ENCODE results near the gene DEFB113. TPM values are rescaled to one million over a fixed set of nuclear protein-coding genes. Genes with fewer than 3 reads are reported as not detected.

Gene DEFB113
- total and polyA plus RNA-seq, 2 of the 4 experiments (the other 2 are of a cell fraction), result not detected

- Histone ChIP-seq H3K9me3 (ENCODE audit: control insufficient read depth, insufficient read depth, low read length) (no peaks in the 10 kb centered on the region), H3K36me3 (ENCODE audit: control insufficient read depth, insufficient read depth, low read length) (no peaks in the 10 kb centered on the region), H3K79me1 (ENCODE audit: low read depth in 1 of 2, low read length in 2 of 2) (no peaks in the 10 kb centered on the region), H2BK15ac (ENCODE audit: low read depth, low read length) (no peak overlapping the region), H3K4me1 (ENCODE audit: control insufficient read depth, insufficient read depth, low read length) (no peaks in the 10 kb centered on the region), H2BK120ac (ENCODE audit: low read depth, low read length) (no peak overlapping the region), H4K91ac (ENCODE audit: insufficient read depth, low read depth, low read length) (no peak overlapping the region), H3K23ac (ENCODE audit: low read depth, low read length) (no peak overlapping the region), H3K4ac (ENCODE audit: low read depth, low read length) (no peak overlapping the region), H4K5ac (ENCODE audit: low read depth, low read length) (no peak overlapping the region), H3K56ac (ENCODE audit: extremely low read depth, insufficient read depth, low read length) (no peak overlapping the region), H3K27me3 (ENCODE audit: control insufficient read depth, insufficient read depth, low read length) (no peaks in the 10 kb centered on the region), H3K4me2 (ENCODE audit: low read depth, low read length) (no peak overlapping the region), H2AK5ac (ENCODE audit: low read depth, low read length) (no peak overlapping the region), H2AK9ac (replicated peaks; ENCODE audit: low read depth, low read length, poor library complexity) (no peak overlapping the region), H2BK20ac (ENCODE audit: low read depth, low read length) (no peak overlapping the region), H3K27ac (ENCODE audit: insufficient read depth, low read length) (no peak overlapping the region), H3K4me3 (ENCODE audit: insufficient read depth, low read depth, low read length) (no peak overlapping the region), H3K14ac (replicated peaks; ENCODE audit: low read depth, low read length) (no peak overlapping the region), H3K9ac (ENCODE audit: low read depth, low read length) (no peak overlapping the region), H3K9me1 (ENCODE audit: insufficient read depth, low read length) (no peaks in the 10 kb centered on the region), H2AFZ (replicated peaks; ENCODE audit: low read length, poor library complexity) (no peak overlapping the region), H4K20me1 (ENCODE audit: insufficient read depth, low read length) (no peaks in the 10 kb centered on the region), H2BK5ac (ENCODE audit: low read depth, low read length, poor library complexity, severe bottlenecking) (no peak overlapping the region), H3K18ac (ENCODE audit: low read depth, low read length) (no peak overlapping the region), H4K8ac (ENCODE audit: low read depth in 2 of 2, low read length in 2 of 2) (no peak overlapping the region)
- TF ChIP-seq MAZ (IDR thresholded peaks at IDR 0.05; ENCODE audit: borderline replicate concordance, low read depth, low read length) (no peak), BHLHE40 (IDR thresholded peaks at IDR 0.05; ENCODE audit: low read depth, low read length) (no peak), MAFK (IDR thresholded peaks at IDR 0.05; ENCODE audit: low read depth, low read length) (no peak), CEBPB (IDR thresholded peaks at IDR 0.05; ENCODE audit: low read depth, low read length) (no peak), USF2 (IDR thresholded peaks at IDR 0.05; ENCODE audit: low read depth, low read length) (no peak), NFE2L2 (IDR thresholded peaks at IDR 0.05; ENCODE audit: low read depth, low read length) (no peak), RAD21 (IDR thresholded peaks at IDR 0.05; ENCODE audit: low read length) (no peak), RFX5 (IDR thresholded peaks at IDR 0.05; ENCODE audit: low read depth, low read length) (no peak), MXI1 (IDR thresholded peaks at IDR 0.05; ENCODE audit: borderline replicate concordance, low read depth, low read length) (no peak), POLR2A (IDR thresholded peaks at IDR 0.05; ENCODE audit: low read depth, low read length) (no peak), FOS (IDR thresholded peaks at IDR 0.05; ENCODE audit: low read depth, low read length) (no peak), SMC3 (IDR thresholded peaks at IDR 0.05; ENCODE audit: low read depth, low read length) (no peak), RCOR1 (IDR thresholded peaks at IDR 0.05; ENCODE audit: insufficient replicate concordance, low read length) (no peak), CHD1 (IDR thresholded peaks at IDR 0.05; ENCODE audit: low read depth, low read length) (no peak)
- TF ChIP-seq, protein P1, sequence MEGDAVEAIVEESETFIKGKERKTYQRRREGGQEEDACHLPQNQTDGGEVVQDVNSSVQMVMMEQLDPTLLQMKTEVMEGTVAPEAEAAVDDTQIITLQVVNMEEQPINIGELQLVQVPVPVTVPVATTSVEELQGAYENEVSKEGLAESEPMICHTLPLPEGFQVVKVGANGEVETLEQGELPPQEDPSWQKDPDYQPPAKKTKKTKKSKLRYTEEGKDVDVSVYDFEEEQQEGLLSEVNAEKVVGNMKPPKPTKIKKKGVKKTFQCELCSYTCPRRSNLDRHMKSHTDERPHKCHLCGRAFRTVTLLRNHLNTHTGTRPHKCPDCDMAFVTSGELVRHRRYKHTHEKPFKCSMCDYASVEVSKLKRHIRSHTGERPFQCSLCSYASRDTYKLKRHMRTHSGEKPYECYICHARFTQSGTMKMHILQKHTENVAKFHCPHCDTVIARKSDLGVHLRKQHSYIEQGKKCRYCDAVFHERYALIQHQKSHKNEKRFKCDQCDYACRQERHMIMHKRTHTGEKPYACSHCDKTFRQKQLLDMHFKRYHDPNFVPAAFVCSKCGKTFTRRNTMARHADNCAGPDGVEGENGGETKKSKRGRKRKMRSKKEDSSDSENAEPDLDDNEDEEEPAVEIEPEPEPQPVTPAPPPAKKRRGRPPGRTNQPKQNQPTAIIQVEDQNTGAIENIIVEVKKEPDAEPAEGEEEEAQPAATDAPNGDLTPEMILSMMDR (conservative IDR thresholded peaks at IDR 0.05; ENCODE audit: low read depth, low read length), result no peak
- TF ChIP-seq, protein P2, sequence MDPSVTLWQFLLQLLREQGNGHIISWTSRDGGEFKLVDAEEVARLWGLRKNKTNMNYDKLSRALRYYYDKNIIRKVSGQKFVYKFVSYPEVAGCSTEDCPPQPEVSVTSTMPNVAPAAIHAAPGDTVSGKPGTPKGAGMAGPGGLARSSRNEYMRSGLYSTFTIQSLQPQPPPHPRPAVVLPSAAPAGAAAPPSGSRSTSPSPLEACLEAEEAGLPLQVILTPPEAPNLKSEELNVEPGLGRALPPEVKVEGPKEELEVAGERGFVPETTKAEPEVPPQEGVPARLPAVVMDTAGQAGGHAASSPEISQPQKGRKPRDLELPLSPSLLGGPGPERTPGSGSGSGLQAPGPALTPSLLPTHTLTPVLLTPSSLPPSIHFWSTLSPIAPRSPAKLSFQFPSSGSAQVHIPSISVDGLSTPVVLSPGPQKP (IDR thresholded peaks at IDR 0.05; ENCODE audit: borderline replicate concordance, low read depth, low read length), result no peak
- dilution Hi-C loops (cut with HindIII; ENCODE audit: low sequenced_read_pairs, unreplicated experiment) (no loop called here), intact Hi-C loops (cut with micrococcal nuclease) (no loop called here), in situ Hi-C loops (cut with MboI; ENCODE audit: low sequenced_read_pairs) (no loop called here)
- no TSS peak for BruUV-seq (replicated peaks)
- DNase-seq, result no peak
- ATAC-seq (ENCODE audit: low read depth), result no peak
- ChIA-PET CTCF (no interaction called here), POLR2A (ENCODE audit: unreplicated experiment) (no interaction called here)
- 51% methylated on average over 3 of the region's 4 CpGs; no CpG with 5 or more reads in 1 of the 2 experiments for WGBS, 2 experiments (ENCODE audit: extremely low coverage in 2 of 2, insufficient read length in 1 of 2)
These were observed 10.2 kb upstream of the DEFB113 start for GRCh38 chr6:49979584-49979983.
